Measurements from ENCODE around the gene IL26.
"Not testable (repeated sequence)": the region's sequence is repeated elsewhere in the genome, so short reads cannot be mapped to it uniquely, and the experiment has no call there.

DNA sequence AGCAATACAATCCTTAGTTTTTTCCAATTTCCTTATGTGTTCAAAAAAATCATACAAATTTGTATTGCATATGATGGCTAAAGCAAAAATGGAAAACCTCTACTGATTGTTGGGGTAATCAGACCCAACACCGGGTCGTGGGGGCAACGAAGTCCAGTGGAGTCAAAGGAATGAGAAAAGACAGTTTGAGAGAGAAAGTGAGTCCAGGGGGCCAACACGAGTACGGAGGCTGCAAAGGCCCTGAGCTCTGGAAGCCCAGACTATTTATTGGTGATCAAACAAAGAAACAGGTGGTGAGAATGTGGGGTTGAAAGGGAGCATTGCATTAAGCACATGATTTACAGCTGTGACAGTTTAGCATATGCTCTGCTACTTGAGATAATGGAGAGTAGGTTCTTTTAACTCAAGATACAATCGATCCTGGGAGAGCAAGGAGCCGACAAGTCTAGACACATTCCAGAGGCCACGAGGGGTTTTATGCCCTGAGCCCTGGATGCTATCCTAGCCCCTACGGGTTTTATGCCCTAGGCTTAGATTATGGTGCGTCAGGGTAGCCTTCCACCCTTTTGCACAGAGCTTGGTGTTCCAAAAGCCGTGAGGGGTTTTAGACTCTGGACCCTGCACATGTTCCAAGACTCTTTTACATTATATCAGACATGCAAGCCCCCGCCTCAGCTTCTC lies 16.4 kb downstream of the IL26 start:
- TF ChIP-seq, protein P1, sequence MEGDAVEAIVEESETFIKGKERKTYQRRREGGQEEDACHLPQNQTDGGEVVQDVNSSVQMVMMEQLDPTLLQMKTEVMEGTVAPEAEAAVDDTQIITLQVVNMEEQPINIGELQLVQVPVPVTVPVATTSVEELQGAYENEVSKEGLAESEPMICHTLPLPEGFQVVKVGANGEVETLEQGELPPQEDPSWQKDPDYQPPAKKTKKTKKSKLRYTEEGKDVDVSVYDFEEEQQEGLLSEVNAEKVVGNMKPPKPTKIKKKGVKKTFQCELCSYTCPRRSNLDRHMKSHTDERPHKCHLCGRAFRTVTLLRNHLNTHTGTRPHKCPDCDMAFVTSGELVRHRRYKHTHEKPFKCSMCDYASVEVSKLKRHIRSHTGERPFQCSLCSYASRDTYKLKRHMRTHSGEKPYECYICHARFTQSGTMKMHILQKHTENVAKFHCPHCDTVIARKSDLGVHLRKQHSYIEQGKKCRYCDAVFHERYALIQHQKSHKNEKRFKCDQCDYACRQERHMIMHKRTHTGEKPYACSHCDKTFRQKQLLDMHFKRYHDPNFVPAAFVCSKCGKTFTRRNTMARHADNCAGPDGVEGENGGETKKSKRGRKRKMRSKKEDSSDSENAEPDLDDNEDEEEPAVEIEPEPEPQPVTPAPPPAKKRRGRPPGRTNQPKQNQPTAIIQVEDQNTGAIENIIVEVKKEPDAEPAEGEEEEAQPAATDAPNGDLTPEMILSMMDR (IDR thresholded peaks at IDR 0.05; ENCODE audit: low read depth, low read length) = not testable (repeated sequence)
- not testable (repeated sequence) for TF ChIP-seq POLR2A (IDR thresholded peaks at IDR 0.05; ENCODE audit: extremely low read depth, insufficient read length); MYC (IDR thresholded peaks at IDR 0.05; ENCODE audit: low read depth, low read length)
